Uterus (tissue), 2 donors: Measurements from ENCODE around the gene MBP.

Experiments
- POLR2A ChIP-seq, 2 donors: fragments of 450-650 bp; IDR thresholded peaks; one replicate each; pipeline ENCODE4 v1.6.1; 2016; ENCODE audit warnings: antibody characterized with exemption in 2 of 2, mild to moderate bottlenecking in 1 of 2, moderate library complexity in 1 of 2
- TF ChIP-seq, protein P1 (sequence below), 4 experiments: fragments of 200-600 bp in 2 of 4; fragments of 450-650 bp in 2 of 4; sonication (generic) in 2 of 4; IDR thresholded peaks; one replicate each; pipeline ENCODE4 v1.5.1; 2016 to 2019; ENCODE audit warnings: antibody characterized with exemption in 4 of 4, mild to moderate bottlenecking in 2 of 4, moderate library complexity in 1 of 4

- TF ChIP-seq, protein P1, sequence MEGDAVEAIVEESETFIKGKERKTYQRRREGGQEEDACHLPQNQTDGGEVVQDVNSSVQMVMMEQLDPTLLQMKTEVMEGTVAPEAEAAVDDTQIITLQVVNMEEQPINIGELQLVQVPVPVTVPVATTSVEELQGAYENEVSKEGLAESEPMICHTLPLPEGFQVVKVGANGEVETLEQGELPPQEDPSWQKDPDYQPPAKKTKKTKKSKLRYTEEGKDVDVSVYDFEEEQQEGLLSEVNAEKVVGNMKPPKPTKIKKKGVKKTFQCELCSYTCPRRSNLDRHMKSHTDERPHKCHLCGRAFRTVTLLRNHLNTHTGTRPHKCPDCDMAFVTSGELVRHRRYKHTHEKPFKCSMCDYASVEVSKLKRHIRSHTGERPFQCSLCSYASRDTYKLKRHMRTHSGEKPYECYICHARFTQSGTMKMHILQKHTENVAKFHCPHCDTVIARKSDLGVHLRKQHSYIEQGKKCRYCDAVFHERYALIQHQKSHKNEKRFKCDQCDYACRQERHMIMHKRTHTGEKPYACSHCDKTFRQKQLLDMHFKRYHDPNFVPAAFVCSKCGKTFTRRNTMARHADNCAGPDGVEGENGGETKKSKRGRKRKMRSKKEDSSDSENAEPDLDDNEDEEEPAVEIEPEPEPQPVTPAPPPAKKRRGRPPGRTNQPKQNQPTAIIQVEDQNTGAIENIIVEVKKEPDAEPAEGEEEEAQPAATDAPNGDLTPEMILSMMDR (IDR thresholded peaks at IDR 0.05): no peak
- no peak for TF ChIP-seq POLR2A (IDR thresholded peaks at IDR 0.05)
These were observed 160.3 kb downstream of the MBP start for GRCh38 chr18:76972241-76972640.
